Duodenal mucosa (tissue), 2 donors: ENCODE measurements around the gene NEUROD4.

Experiments
- H3K27ac ChIP-seq: one replicate; pipeline ENCODE4 v1.7.0; 2013; ENCODE audit warnings: low read depth, low read length
- H3K27me3 ChIP-seq, 2 donors: one replicate each; pipeline ENCODE4 v1.7.0; 2013; ENCODE audit warnings: low read length in 2 of 2, control low read depth in 1 of 2; ENCODE audit not compliant: insufficient read depth in 2 of 2, control insufficient read depth in 1 of 2
- H3K36me3 ChIP-seq, 2 donors: one replicate each; pipeline ENCODE4 v1.7.0; 2013; ENCODE audit warnings: low read length in 2 of 2, control low read depth in 1 of 2; ENCODE audit not compliant: insufficient read depth in 2 of 2, control insufficient read depth in 1 of 2
- H3K4me1 ChIP-seq, 2 donors: one replicate each; pipeline ENCODE4 v1.7.0; 2013; ENCODE audit warnings: low read length in 2 of 2, control low read depth in 1 of 2; ENCODE audit not compliant: insufficient read depth in 2 of 2, control insufficient read depth in 1 of 2
- H3K4me3 ChIP-seq, 2 donors: one replicate each; pipeline ENCODE4 v1.7.0; 2013; ENCODE audit warnings: low read length in 2 of 2, low read depth in 1 of 2
- H3K9ac ChIP-seq, 2 donors: one replicate each; pipeline ENCODE4 v1.7.0; 2013; ENCODE audit warnings: low read length in 2 of 2, low read depth in 1 of 2
- H3K9me3 ChIP-seq, 2 donors: one replicate each; pipeline ENCODE4 v1.7.0; 2013; ENCODE audit warnings: low read length in 2 of 2, control low read depth in 1 of 2; ENCODE audit not compliant: control insufficient read depth in 1 of 2

The NEUROD4 gene

GRCh38 chr12:55074806-55075205 is 55.0 kb downstream of the NEUROD4 start:
- Histone ChIP-seq H3K4me3 (no peak overlapping the region), H3K9ac (no peak overlapping the region)

More at GRCh38 chr12:55074806-55075205, 55.0 kb downstream of the NEUROD4 start:
- Histone ChIP-seq H3K27me3 (peaks cover 3 to 4% of the 10 kb centered on the region in 2 donors), H3K36me3 (no peaks in the 10 kb centered on the region), H3K4me1 (no peaks in the 10 kb centered on the region), H3K9me3 (no peaks in the 10 kb centered on the region), H3K27ac (no peak overlapping the region)
